ENCODE results near the gene CYP4F3.
"Not testable (repeated sequence)": the region's sequence is repeated elsewhere in the genome, so short reads cannot be mapped to it uniquely, and the experiment has no call there.

Gene CYP4F3

GRCh38 chr19:15671237-15671821, 30.6 kb downstream of the CYP4F3 start:
- no peak for DNase-seq (ENCODE audit: low read depth)

DNA sequence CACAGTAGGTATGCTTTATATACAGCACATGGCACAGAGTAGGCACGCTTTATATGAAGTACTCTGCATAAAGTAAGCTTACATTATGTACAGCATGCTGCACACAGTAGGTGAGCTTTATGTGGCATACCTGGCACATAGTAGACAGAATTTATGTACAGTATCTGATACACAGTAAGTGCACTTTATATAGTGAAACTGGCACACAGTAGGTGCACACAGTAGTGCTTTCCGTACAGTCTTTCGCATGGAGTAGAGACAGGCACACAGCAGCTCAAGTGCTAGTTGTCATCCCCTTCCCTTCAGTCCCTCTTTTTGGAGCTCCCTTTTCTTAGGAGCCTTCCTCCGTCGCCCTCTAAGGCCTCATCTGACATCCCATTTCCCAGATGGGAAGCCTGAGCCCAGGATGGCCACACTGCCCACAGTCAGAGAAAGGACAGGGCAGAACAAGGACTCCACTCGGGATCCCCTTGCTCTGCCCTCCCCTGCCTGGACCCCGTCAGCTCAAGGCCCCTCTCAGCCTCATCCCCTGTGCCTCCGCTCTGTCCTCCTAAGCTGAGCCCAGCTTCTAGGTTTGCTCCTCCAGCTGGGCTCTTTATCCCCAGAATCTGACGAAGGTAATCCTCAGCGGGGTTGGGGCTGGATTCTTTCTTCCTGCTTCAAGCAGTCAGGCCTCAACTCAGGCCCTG, 31.3 kb downstream of the CYP4F3 start:
- no peak for DNase-seq (ENCODE audit: low read depth)

DNA sequence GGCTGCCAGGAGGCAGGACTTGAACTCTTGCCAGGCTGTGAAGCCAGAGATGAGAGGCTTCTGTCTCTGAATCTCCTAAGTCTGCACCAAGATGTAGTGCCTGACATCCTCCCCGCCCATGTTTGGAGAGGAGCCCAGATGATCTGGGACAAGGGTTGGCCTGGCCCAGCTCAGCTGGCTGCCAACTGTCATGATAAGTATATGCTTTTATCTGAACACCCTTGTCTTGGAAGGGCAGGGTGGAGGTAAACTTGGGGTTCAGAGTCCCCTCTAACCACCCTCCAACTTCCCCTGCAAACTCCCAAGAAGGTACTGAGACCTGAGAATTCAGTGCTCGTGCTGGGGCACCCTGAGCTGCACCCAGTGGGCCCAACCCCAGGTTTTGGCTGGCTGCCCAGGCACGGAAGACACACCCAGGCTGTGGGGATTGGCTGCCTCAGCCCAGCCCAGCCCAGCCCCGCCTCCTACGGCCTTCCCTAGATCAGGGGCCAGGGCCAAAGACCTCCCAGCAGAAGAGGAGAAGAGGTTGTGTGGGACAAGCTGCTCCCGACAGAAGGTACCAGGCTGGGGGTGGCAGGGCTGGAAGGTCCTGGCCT, 32.0 kb downstream of the CYP4F3 start, which contains the start of gene CYP4F12:
CYP4F12 (plus strand) TSS at position 508 of the 596 bp plus-strand sequence. CDS start 443 bp downstream, outside the sequence.
- no peak for DNase-seq (ENCODE audit: low read depth)

GRCh38 chr19:15673176-15673654, 32.5 kb downstream of the CYP4F3 start:
- no peak for DNase-seq (ENCODE audit: low read depth)

DNA sequence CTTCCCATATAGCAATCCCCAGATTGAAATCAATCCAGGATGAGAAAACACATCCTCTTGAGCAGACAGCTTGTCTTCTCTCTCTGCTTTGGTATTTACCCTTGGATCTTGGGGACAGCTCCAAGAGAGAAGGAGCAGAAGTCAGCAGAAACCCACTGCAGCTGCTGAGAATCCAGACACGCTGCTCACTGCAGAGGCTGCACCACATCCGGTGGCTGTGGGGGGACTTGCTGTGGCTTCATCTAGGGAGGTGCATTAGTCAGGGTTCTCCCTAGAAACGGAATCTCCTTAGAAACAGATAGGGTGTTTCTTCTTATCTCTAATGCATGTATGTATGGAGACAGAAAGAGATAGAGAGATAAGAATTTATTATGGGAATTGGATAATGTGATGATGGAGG, 34.9 kb downstream of the CYP4F3 start:
- DNase-seq (ENCODE audit: low read depth): no peak

GRCh38 chr19:15679089-15679488, 38.4 kb downstream of the CYP4F3 start:
- DNase-seq (ENCODE audit: low read depth): no peak

GRCh38 chr19:15679865-15680264, 39.2 kb downstream of the CYP4F3 start:
- not testable (repeated sequence) for DNase-seq (ENCODE audit: low read depth)

DNA sequence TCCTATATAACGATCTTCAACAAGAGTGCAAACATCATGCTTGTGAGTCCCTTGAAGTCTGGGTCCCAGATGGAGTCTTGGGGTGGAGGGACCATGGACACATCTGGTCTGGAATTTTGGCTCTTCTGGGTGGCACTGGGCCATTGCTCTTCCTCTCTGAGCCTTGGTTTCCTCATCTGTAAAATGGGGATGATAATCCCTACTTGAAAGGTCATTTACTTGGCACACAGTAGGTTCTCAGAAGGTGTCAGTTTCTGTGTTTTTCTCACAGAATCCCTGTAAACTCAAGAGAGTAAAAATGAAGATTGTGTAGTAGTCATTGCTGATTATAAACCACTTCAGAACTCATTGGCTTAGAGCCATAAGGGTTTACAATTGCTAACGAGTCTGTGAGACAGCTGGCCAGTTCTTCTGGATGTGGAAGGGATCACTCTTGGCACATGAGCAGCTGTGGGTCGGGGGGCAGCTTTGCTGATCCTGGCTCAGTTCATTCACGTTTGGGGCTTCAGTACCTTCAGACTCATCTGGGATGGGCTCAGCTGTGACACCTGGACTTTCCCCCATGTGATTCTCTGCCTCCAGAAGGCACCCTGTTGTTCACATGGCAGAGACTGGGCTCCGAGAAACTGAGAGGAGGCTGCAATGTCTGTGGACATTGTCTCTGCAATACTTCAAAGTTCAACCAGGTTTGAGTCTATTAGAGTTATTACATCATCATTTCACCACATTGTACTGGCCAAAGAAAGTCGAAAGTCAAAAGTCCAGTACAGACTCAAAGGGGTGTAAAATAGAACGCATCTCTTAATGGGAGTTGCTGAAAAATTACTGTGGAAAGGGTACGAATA, 40.0 kb downstream of the CYP4F3 start:
- no peak for DNase-seq (ENCODE audit: low read depth)

GRCh38 chr19:15683411-15683810, 42.7 kb downstream of the CYP4F3 start:
- DNase-seq (ENCODE audit: low read depth): no peak

DNA sequence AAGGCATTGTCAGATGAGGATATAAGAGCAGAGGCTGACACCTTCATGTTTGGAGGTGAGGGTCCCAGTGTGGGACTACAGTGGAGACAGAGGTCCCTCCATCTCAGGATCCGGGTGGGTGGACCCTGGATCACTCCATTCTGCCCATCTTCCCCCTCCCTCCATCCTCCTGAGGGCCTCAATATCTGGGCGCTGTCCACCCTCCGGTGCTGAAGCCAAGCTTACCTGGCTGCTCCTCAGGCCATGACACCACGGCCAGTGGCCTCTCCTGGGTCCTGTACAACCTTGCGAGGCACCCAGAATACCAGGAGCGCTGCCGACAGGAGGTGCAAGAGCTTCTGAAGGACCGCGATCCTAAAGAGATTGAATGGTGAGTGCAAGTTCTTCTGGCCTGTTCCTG, 44.1 kb downstream of the CYP4F3 start:
- no peak for DNase-seq (ENCODE audit: low read depth)

DNA sequence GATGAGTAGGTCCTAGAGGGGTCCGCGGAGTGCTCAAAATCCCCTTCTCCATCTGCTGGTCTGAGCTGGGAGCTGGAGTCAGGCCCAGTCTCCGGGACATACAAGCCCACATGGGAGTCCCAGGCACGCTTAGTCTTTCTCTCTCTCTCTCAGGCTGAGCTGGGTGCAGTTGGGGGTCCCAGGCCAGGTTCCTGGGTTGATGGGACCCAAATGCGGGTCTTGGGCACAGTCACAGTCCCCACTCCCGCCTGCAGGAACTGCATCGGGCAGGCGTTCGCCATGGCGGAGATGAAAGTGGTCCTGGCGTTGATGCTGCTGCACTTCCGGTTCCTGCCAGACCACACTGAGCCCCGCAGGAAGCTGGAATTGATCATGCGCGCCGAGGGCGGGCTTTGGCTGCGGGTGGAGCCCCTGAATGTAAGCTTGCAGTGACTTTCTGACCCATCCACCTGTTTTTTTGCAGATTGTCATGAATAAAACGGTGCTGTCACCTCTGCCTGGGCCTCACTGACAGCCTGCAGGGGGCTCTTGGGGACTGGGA, 56.0 kb downstream of the CYP4F3 start:
- no peak for DNase-seq (ENCODE audit: low read depth)

GRCh38 chr19:15701757-15702533, 61.2 kb downstream of the CYP4F3 start:
- no peak for DNase-seq (ENCODE audit: low read depth)

DNA sequence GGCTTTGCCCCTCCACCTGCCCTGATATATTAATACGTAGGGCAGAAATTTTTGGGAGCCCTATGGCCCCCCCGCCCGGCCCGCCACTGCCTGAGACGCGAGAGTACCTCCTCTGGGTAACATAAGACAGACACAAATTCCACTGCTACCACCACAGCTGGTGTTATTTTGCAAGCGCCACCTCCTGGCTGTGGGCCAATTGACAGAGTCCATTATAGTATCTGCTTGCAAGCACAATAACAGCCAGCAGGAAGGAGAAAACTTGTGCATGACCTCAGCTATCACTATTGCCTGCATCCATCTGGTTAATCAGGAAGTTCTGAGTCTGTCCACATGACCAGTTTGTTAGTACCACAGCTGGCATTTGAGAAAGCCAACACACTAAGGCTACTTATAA, 61.8 kb downstream of the CYP4F3 start:
- peak; percentile 15 for DNase-seq (ENCODE audit: low read depth)
